HEK293 (cell line): ENCODE results near the gene PXMP2.

Experiments used
- CTCF ChIA-PET: fragments of 350-600 bp; formaldehyde crosslinking; extraction: SDS; loops from one replicate; lab custom pipeline; 2021; ENCODE audit warnings: antibody characterized with exemption; lab: Yijun Ruan, JAX
- POLR2A ChIA-PET: fragments of 300-600 bp; formaldehyde crosslinking; extraction: SDS; loops from one replicate; lab custom pipeline; 2020; ENCODE audit warnings: antibody characterized with exemption, inconsistent platforms; lab: Yijun Ruan, JAX
- H3K27ac ChIP-seq: fragments of 200-500 bp; sonication (Bioruptor generic); 2 replicates; pipeline ENCODE4 v1.5.1; 2014; ENCODE audit warnings: low read depth, low read length, control low read depth, inconsistent platforms; ENCODE audit errors: extremely low read depth
- H3K36me3 ChIP-seq, 2 experiments: fragments of 200-500 bp in 1 of 2; sonication (Bioruptor generic) in 1 of 2; 1 replicate in 1 of 2; 2 replicates in 1 of 2; pipeline ENCODE4 v1.5.1; 2014 to 2017; ENCODE audit warnings: inconsistent platforms in 2 of 2, low read length in 2 of 2; ENCODE audit not compliant: control insufficient read depth in 2 of 2, insufficient read depth in 1 of 2
- H3K4me1 ChIP-seq: fragments of 200-500 bp; sonication (Bioruptor generic); 2 replicates; pipeline ENCODE4 v1.5.1; 2014; ENCODE audit warnings: mild to moderate bottlenecking, low read length, inconsistent platforms; ENCODE audit not compliant: control insufficient read depth, insufficient read depth
- H3K4me3 ChIP-seq: 2 replicates; pipeline ENCODE4 v1.5.1; 2011; ENCODE audit warnings: low read depth, mild to moderate bottlenecking, control low read depth, low read length, moderate library complexity
- H3K9me3 ChIP-seq: fragments of 200-500 bp; sonication (Bioruptor generic); 2 replicates; pipeline ENCODE4 v1.5.1; 2014; ENCODE audit warnings: low read depth, low read length, inconsistent platforms; ENCODE audit not compliant: control insufficient read depth, insufficient read depth
- IKZF3 ChIP-seq: fragments of 450-650 bp; IDR thresholded peaks from 2 replicates; pipeline ENCODE4 v1.5.0; 2018; ENCODE audit warnings: missing biosample characterization, mild to moderate bottlenecking, missing genetic modification characterization, moderate library complexity
- KLF8 ChIP-seq: fragments of 450-650 bp; formaldehyde crosslinking; IDR thresholded peaks from 2 replicates; pipeline ENCODE4 v1.5.1; 2016; ENCODE audit warnings: missing biosample characterization, missing genetic modification characterization
- PRDM1 ChIP-seq: fragments of 450-650 bp; formaldehyde crosslinking; IDR thresholded peaks from 2 replicates; pipeline ENCODE4; 2016; ENCODE audit warnings: missing biosample characterization, missing genetic modification characterization
- SALL2 ChIP-seq: fragments of 450-650 bp; formaldehyde crosslinking; IDR thresholded peaks from 2 replicates; pipeline ENCODE4 v1.5.0; 2017; ENCODE audit warnings: missing biosample characterization, mild to moderate bottlenecking, missing genetic modification characterization, borderline replicate concordance
- ZBTB20 ChIP-seq: fragments of 450-650 bp; formaldehyde crosslinking; IDR thresholded peaks from 2 replicates; pipeline ENCODE4 v1.5.1; 2016; ENCODE audit warnings: missing biosample characterization, missing genetic modification characterization
- ZFP41 ChIP-seq: fragments of 450-650 bp; formaldehyde crosslinking; IDR thresholded peaks from 2 replicates; pipeline ENCODE4 v1.5.1; 2016; ENCODE audit warnings: missing biosample characterization, missing genetic modification characterization, borderline replicate concordance
- ZNF132 ChIP-seq: fragments of 450-650 bp; formaldehyde crosslinking; IDR thresholded peaks from 2 replicates; pipeline ENCODE4 v1.5.1; 2017; ENCODE audit warnings: missing biosample characterization, missing genetic modification characterization, borderline replicate concordance
- ZNF138 ChIP-seq: fragments of 450-650 bp; formaldehyde crosslinking; IDR thresholded peaks from 2 replicates; pipeline ENCODE4 v1.5.1; 2016; ENCODE audit warnings: missing biosample characterization, missing genetic modification characterization, borderline replicate concordance
- ZNF140 ChIP-seq: fragments of 450-650 bp; formaldehyde crosslinking; IDR thresholded peaks from 2 replicates; pipeline ENCODE4 v1.5.1; 2016; ENCODE audit warnings: missing biosample characterization, missing genetic modification characterization
- ZNF2 ChIP-seq: fragments of 450-650 bp; formaldehyde crosslinking; IDR thresholded peaks from 2 replicates; pipeline ENCODE4 v1.5.1; 2016; ENCODE audit warnings: missing biosample characterization, missing genetic modification characterization
- ZNF510 ChIP-seq: fragments of 450-650 bp; formaldehyde crosslinking; IDR thresholded peaks from 2 replicates; pipeline ENCODE4 v1.5.1; 2018; ENCODE audit warnings: mild to moderate bottlenecking, missing genetic modification characterization, missing biosample characterization; ENCODE audit not compliant: insufficient replicate concordance
- ZNF530 ChIP-seq: fragments of 450-650 bp; formaldehyde crosslinking; IDR thresholded peaks from 2 replicates; pipeline ENCODE4 v1.5.1; 2016; ENCODE audit warnings: low read depth, missing biosample characterization, missing genetic modification characterization
- TF ChIP-seq, protein P1 (sequence below): fragments of 450-650 bp; formaldehyde crosslinking; IDR thresholded peaks from 2 replicates; pipeline ENCODE4 v1.5.1; 2016; ENCODE audit warnings: missing biosample characterization, missing genetic modification characterization
- TF ChIP-seq, protein P2 (sequence below): fragments of 450-650 bp; formaldehyde crosslinking; IDR thresholded peaks from 2 replicates; pipeline ENCODE4 v1.5.1; 2016; ENCODE audit warnings: missing biosample characterization, missing genetic modification characterization
- TF ChIP-seq, protein P3 (sequence below): fragments of 450-650 bp; formaldehyde crosslinking; IDR thresholded peaks from 2 replicates; pipeline ENCODE4 v1.5.1; 2016; ENCODE audit warnings: missing biosample characterization, missing genetic modification characterization
- TF ChIP-seq, protein P4 (sequence below): fragments of 450-650 bp; formaldehyde crosslinking; conservative IDR thresholded peaks from 2 replicates; pipeline ENCODE4 v1.5.1; 2016; ENCODE audit warnings: low read depth, missing biosample characterization, missing genetic modification characterization

The PXMP2 gene

DNA sequence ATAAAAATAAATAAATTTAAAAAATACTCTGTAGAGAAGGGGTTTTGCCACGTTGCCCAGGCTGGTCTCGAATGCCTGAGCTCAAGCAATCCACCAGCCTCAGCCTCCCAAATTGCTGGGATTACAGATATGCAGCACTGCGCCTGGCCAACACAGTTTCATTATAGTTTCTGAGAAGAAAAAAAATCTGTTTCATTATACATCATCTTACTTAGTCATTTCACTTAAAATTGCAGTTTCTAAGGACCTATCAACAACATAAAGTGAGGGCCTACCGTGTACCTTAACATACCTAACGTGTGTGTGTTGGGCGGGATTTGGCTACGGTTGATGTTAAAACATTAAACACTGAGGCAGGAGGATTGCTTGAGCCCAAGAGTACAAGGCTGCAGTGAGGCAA is 40.5 kb upstream of the PXMP2 start:
- CTCF ChIA-PET: interaction anchor here (0.6 kb wide), 1 partner anchor 31 kb away, joined by 3 read pairs; no protein-coding TSS in a partner anchor
- Histone ChIP-seq H3K4me3 (no peak overlapping the region), H3K4me1 (no peaks in the 10 kb centered on the region), H3K27ac (no peak overlapping the region), H3K9me3 (no peaks in the 10 kb centered on the region), H3K36me3 (peaks cover 34 to 91% of the 10 kb centered on the region in 2 experiments)
- POLR2A ChIA-PET: no interaction called here
- TF ChIP-seq ZNF530 (no peak), ZNF132 (tag by site-specific recombination) (no peak), ZFP41 (tag by site-specific recombination) (no peak)

DNA sequence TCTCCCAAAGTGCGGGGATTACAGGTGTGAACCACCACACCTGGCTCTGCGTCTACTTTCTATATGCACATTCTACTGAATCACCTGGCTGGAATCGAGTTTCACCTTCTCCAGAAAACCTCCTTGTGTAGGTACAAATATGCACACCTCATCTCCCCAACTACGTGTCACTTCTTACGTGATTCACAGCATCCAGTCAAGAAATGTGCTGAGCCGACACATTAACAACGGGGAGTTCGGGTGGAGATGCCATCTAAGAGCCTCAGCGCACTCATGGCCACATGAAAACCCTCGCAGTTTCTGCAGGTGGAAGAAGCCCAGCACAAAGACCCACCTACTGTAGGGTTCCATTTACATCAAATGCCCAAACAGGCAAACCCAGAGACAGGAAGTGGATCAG is 39.5 kb upstream of the PXMP2 start:
- Histone ChIP-seq H3K36me3 (peaks cover 44 to 91% of the 10 kb centered on the region in 2 experiments), H3K4me3 (no peak overlapping the region), H3K4me1 (no peaks in the 10 kb centered on the region), H3K9me3 (no peaks in the 10 kb centered on the region)
- POLR2A ChIA-PET: no interaction called here
- CTCF ChIA-PET: interaction anchor here (2.0 kb wide), 1 partner anchor 9 kb away, joined by 8 read pairs; no protein-coding TSS in a partner anchor
- no peak for TF ChIP-seq ZBTB20 (tag by site-specific recombination)
- TF ChIP-seq, protein P1, sequence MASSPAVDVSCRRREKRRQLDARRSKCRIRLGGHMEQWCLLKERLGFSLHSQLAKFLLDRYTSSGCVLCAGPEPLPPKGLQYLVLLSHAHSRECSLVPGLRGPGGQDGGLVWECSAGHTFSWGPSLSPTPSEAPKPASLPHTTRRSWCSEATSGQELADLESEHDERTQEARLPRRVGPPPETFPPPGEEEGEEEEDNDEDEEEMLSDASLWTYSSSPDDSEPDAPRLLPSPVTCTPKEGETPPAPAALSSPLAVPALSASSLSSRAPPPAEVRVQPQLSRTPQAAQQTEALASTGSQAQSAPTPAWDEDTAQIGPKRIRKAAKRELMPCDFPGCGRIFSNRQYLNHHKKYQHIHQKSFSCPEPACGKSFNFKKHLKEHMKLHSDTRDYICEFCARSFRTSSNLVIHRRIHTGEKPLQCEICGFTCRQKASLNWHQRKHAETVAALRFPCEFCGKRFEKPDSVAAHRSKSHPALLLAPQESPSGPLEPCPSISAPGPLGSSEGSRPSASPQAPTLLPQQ: no peak
- no peak for TF ChIP-seq SALL2 (tag by site-specific recombination)
- no peak for TF ChIP-seq ZNF510
- TF ChIP-seq IKZF3 (tag by site-specific recombination): no peak
- TF ChIP-seq, protein P2, sequence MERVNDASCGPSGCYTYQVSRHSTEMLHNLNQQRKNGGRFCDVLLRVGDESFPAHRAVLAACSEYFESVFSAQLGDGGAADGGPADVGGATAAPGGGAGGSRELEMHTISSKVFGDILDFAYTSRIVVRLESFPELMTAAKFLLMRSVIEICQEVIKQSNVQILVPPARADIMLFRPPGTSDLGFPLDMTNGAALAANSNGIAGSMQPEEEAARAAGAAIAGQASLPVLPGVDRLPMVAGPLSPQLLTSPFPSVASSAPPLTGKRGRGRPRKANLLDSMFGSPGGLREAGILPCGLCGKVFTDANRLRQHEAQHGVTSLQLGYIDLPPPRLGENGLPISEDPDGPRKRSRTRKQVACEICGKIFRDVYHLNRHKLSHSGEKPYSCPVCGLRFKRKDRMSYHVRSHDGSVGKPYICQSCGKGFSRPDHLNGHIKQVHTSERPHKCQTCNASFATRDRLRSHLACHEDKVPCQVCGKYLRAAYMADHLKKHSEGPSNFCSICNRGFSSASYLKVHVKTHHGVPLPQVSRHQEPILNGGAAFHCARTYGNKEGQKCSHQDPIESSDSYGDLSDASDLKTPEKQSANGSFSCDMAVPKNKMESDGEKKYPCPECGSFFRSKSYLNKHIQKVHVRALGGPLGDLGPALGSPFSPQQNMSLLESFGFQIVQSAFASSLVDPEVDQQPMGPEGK (tag by site-specific recombination): no peak
- TF ChIP-seq ZNF2 (tag by site-specific recombination): no peak
- no peak for TF ChIP-seq KLF8 (tag by site-specific recombination)
- no peak for TF ChIP-seq PRDM1 (tag by site-specific recombination)
- no peak for TF ChIP-seq ZNF140 (tag by site-specific recombination)
- TF ChIP-seq ZNF138 (tag by site-specific recombination): no peak
- TF ChIP-seq, protein P3, sequence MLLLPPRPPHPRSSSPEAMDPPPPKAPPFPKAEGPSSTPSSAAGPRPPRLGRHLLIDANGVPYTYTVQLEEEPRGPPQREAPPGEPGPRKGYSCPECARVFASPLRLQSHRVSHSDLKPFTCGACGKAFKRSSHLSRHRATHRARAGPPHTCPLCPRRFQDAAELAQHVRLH (tag by site-specific recombination): no peak
- TF ChIP-seq, protein P4, sequence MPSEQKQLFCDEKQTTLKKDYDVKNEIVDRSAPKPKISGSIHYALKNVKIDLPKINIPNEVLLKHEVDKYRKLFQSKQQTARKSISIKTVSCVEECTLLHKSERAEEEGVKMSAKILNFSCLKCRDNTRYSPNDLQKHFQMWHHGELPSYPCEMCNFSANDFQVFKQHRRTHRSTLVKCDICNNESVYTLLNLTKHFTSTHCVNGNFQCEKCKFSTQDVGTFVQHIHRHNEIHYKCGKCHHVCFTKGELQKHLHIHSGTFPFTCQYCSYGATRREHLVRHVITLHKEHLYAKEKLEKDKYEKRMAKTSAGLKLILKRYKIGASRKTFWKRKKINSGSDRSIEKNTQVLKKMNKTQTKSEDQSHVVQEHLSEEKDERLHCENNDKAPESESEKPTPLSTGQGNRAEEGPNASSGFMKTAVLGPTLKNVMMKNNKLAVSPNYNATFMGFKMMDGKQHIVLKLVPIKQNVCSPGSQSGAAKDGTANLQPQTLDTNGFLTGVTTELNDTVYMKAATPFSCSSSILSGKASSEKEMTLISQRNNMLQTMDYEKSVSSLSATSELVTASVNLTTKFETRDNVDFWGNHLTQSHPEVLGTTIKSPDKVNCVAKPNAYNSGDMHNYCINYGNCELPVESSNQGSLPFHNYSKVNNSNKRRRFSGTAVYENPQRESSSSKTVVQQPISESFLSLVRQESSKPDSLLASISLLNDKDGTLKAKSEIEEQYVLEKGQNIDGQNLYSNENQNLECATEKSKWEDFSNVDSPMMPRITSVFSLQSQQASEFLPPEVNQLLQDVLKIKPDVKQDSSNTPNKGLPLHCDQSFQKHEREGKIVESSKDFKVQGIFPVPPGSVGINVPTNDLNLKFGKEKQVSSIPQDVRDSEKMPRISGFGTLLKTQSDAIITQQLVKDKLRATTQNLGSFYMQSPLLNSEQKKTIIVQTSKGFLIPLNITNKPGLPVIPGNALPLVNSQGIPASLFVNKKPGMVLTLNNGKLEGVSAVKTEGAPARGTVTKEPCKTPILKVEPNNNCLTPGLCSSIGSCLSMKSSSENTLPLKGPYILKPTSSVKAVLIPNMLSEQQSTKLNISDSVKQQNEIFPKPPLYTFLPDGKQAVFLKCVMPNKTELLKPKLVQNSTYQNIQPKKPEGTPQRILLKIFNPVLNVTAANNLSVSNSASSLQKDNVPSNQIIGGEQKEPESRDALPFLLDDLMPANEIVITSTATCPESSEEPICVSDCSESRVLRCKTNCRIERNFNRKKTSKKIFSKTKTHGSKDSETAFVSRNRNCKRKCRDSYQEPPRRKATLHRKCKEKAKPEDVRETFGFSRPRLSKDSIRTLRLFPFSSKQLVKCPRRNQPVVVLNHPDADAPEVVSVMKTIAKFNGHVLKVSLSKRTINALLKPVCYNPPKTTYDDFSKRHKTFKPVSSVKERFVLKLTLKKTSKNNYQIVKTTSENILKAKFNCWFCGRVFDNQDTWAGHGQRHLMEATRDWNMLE (tag by site-specific recombination): no peak
- TF ChIP-seq, all 188 proteins: peak for 0
- H3K27ac ChIP-seq: no peak overlapping the region
